ENCODE measurements around the gene MAST2. TPM values are rescaled to one million over a fixed set of nuclear protein-coding genes. Genes with fewer than 3 reads are reported as not detected.

Gene MAST2
- total and polyA plus RNA-seq, 9 of the 15 experiments (the other 6 are each of a cell fraction or from before 2014, with no cell fraction given), result 0.73 to 32.0 (median 17.8) TPM

DNA sequence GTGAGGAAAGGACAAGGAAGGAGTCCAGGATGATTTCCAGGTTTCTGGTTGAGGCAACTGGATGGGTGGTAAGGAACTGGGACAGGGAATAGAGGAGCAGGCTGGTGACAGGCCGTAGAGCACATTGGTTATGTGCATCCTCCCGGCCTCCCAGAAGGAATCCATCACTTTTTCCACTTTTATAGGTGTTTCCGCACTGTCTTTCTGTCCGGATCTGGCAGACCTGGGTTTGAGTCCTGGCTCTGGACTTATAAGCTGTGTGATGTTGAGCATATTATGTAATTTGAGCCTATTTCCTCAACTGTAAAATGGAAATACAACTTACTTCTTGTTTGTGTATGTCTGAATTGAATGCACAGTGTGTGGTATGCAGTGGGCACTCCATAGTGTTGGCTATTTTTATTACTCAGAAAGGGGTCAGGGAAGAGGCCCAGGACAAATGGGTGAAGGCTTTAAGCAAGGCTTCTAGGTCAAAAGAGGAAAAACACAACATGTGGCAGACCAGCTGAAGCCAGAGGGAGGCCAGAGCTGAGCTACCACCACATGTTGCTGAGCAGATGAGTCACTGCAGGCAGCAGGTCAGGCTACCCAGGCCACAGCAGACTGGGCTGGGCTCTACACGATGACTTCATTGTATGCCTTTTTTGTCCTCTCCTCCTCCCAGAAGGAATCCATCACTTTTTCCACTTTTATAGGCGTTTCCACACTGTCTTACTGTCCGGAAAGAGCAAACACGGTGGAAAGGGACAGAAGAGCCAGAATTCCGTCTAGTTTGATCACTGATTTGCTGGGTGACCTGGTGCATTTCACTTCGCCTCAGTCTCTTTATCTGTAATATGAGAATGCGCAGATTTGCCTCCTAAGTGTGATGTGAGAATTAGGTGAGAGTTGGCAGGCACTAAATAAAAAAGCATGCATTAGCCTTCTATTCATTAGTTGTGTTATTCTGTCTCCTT is 791 bp upstream of the MAST2 start (continued):
- peak; percentile 95 for TF ChIP-seq ATF7 (IDR thresholded peaks at IDR 0.05)
- no peak for TF ChIP-seq HIVEP1 (CRISPR knock-in tag; IDR thresholded peaks at IDR 0.05)
- TF ChIP-seq ARID1B (IDR thresholded peaks at IDR 0.05), result peak; percentile 78
- TF ChIP-seq SREBF1 (IDR thresholded peaks at IDR 0.05; ENCODE audit: borderline replicate concordance, low read depth, low read length), result 0 out of 2 replicates have a peak, but pooled peaks have one; percentile 14
- no peak for TF ChIP-seq ZNF780A (CRISPR knock-in tag; IDR thresholded peaks at IDR 0.05)
- TF ChIP-seq NEUROD1 (IDR thresholded peaks at IDR 0.05; ENCODE audit: borderline replicate concordance, low read depth, low read length, partially characterized antibody), result peak; percentile 41
- TF ChIP-seq ZFP36 (IDR thresholded peaks at IDR 0.05; ENCODE audit: low read depth, low read length, partially characterized antibody), result peak; percentile 20
- no peak for TF ChIP-seq ELF1 (tag; IDR thresholded peaks at IDR 0.05)
- TF ChIP-seq ZNF232 (CRISPR knock-in tag; IDR thresholded peaks at IDR 0.05), result peak; percentile 33; the same call in 1 of the 2 replicates
- TF ChIP-seq, protein P1, sequence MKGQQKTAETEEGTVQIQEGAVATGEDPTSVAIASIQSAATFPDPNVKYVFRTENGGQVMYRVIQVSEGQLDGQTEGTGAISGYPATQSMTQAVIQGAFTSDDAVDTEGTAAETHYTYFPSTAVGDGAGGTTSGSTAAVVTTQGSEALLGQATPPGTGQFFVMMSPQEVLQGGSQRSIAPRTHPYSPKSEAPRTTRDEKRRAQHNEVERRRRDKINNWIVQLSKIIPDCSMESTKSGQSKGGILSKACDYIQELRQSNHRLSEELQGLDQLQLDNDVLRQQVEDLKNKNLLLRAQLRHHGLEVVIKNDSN (CRISPR knock-in tag; IDR thresholded peaks at IDR 0.05), result peak; percentile 73
- peak; percentile 37; the same call in 1 of the 2 replicates for TF ChIP-seq FOXK1 (CRISPR knock-in tag; IDR thresholded peaks at IDR 0.05; ENCODE audit: borderline replicate concordance)
- TF ChIP-seq, protein P2, sequence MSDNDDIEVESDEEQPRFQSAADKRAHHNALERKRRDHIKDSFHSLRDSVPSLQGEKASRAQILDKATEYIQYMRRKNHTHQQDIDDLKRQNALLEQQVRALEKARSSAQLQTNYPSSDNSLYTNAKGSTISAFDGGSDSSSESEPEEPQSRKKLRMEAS (CRISPR knock-in tag; IDR thresholded peaks at IDR 0.05), result peak; percentile 98
- TF ChIP-seq, protein P3, sequence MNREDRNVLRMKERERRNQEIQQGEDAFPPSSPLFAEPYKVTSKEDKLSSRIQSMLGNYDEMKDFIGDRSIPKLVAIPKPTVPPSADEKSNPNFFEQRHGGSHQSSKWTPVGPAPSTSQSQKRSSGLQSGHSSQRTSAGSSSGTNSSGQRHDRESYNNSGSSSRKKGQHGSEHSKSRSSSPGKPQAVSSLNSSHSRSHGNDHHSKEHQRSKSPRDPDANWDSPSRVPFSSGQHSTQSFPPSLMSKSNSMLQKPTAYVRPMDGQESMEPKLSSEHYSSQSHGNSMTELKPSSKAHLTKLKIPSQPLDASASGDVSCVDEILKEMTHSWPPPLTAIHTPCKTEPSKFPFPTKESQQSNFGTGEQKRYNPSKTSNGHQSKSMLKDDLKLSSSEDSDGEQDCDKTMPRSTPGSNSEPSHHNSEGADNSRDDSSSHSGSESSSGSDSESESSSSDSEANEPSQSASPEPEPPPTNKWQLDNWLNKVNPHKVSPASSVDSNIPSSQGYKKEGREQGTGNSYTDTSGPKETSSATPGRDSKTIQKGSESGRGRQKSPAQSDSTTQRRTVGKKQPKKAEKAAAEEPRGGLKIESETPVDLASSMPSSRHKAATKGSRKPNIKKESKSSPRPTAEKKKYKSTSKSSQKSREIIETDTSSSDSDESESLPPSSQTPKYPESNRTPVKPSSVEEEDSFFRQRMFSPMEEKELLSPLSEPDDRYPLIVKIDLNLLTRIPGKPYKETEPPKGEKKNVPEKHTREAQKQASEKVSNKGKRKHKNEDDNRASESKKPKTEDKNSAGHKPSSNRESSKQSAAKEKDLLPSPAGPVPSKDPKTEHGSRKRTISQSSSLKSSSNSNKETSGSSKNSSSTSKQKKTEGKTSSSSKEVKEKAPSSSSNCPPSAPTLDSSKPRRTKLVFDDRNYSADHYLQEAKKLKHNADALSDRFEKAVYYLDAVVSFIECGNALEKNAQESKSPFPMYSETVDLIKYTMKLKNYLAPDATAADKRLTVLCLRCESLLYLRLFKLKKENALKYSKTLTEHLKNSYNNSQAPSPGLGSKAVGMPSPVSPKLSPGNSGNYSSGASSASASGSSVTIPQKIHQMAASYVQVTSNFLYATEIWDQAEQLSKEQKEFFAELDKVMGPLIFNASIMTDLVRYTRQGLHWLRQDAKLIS (CRISPR knock-in tag; IDR thresholded peaks at IDR 0.05), result peak; percentile 79; the same call in 1 of the 2 replicates
- TF ChIP-seq, protein P4, sequence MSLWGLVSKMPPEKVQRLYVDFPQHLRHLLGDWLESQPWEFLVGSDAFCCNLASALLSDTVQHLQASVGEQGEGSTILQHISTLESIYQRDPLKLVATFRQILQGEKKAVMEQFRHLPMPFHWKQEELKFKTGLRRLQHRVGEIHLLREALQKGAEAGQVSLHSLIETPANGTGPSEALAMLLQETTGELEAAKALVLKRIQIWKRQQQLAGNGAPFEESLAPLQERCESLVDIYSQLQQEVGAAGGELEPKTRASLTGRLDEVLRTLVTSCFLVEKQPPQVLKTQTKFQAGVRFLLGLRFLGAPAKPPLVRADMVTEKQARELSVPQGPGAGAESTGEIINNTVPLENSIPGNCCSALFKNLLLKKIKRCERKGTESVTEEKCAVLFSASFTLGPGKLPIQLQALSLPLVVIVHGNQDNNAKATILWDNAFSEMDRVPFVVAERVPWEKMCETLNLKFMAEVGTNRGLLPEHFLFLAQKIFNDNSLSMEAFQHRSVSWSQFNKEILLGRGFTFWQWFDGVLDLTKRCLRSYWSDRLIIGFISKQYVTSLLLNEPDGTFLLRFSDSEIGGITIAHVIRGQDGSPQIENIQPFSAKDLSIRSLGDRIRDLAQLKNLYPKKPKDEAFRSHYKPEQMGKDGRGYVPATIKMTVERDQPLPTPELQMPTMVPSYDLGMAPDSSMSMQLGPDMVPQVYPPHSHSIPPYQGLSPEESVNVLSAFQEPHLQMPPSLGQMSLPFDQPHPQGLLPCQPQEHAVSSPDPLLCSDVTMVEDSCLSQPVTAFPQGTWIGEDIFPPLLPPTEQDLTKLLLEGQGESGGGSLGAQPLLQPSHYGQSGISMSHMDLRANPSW (CRISPR knock-in tag; IDR thresholded peaks at IDR 0.05), result no peak
- TF ChIP-seq, protein P5, sequence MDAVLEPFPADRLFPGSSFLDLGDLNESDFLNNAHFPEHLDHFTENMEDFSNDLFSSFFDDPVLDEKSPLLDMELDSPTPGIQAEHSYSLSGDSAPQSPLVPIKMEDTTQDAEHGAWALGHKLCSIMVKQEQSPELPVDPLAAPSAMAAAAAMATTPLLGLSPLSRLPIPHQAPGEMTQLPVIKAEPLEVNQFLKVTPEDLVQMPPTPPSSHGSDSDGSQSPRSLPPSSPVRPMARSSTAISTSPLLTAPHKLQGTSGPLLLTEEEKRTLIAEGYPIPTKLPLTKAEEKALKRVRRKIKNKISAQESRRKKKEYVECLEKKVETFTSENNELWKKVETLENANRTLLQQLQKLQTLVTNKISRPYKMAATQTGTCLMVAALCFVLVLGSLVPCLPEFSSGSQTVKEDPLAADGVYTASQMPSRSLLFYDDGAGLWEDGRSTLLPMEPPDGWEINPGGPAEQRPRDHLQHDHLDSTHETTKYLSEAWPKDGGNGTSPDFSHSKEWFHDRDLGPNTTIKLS (IDR thresholded peaks at IDR 0.05; ENCODE audit: borderline replicate concordance, low read depth), result peak; percentile 54; the same call in 1 of the 2 replicates
- no peak for TF ChIP-seq BMI1 (IDR thresholded peaks at IDR 0.05; ENCODE audit: low read length)
- peak; percentile 95 for TF ChIP-seq MYNN (IDR thresholded peaks at IDR 0.05)
- TF ChIP-seq MYNN (CRISPR knock-in tag; IDR thresholded peaks at IDR 0.05), result no peak
- peak; percentile 88 for TF ChIP-seq DPF2 (IDR thresholded peaks at IDR 0.05)
